ENCODE results near the gene DUSP1.

DNA sequence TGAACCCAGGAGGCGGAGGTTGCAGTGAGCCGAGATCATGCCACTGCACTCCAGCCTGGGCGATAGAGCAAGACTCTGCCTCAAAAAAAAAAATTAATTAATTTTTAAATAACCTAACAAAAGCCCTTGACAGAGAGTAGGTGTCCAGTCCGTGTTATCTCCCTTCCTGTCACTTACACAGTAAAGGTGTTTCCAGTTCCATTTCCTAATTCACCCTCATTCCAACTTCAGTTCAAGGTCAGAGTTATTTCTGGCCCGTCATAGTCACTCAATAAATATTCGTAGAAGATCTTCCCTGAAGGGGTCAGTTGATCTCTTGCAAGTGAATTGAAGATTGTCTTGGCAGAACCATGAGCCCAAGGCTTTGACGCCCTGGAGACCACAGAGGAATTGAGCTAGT, 46.7 kb upstream of the DUSP1 start:
- TF ChIP-seq, protein P1, sequence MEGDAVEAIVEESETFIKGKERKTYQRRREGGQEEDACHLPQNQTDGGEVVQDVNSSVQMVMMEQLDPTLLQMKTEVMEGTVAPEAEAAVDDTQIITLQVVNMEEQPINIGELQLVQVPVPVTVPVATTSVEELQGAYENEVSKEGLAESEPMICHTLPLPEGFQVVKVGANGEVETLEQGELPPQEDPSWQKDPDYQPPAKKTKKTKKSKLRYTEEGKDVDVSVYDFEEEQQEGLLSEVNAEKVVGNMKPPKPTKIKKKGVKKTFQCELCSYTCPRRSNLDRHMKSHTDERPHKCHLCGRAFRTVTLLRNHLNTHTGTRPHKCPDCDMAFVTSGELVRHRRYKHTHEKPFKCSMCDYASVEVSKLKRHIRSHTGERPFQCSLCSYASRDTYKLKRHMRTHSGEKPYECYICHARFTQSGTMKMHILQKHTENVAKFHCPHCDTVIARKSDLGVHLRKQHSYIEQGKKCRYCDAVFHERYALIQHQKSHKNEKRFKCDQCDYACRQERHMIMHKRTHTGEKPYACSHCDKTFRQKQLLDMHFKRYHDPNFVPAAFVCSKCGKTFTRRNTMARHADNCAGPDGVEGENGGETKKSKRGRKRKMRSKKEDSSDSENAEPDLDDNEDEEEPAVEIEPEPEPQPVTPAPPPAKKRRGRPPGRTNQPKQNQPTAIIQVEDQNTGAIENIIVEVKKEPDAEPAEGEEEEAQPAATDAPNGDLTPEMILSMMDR (conservative IDR thresholded peaks at IDR 0.05; ENCODE audit: low read depth, low read length), result no peak
- TF ChIP-seq EZH2 (IDR thresholded peaks at IDR 0.05; ENCODE audit: low read length, unreplicated experiment), result no peak

Measured in PC-3 (cell line).